Epithelial cell of esophagus (primary cell): Measurements from ENCODE around the gene SEMA5A.

Experiments
- DNase-seq: peaks from one replicate; pipeline ENCODE4 v3.0.0; 2010; ENCODE audit warnings: low read depth
- H3K4me3 ChIP-seq: 2 replicates; pipeline ENCODE4 v1.5.1; 2011; ENCODE audit warnings: mild to moderate bottlenecking, low read length, control low read depth
- TF ChIP-seq, protein P1 (sequence below): IDR thresholded peaks from 2 replicates; pipeline ENCODE4 v1.5.1; 2011; ENCODE audit warnings: low read depth, mild to moderate bottlenecking, low read length, control low read depth, inconsistent platforms; ENCODE audit not compliant: insufficient read depth; ENCODE audit errors: missing control alignments

The SEMA5A gene

DNA sequence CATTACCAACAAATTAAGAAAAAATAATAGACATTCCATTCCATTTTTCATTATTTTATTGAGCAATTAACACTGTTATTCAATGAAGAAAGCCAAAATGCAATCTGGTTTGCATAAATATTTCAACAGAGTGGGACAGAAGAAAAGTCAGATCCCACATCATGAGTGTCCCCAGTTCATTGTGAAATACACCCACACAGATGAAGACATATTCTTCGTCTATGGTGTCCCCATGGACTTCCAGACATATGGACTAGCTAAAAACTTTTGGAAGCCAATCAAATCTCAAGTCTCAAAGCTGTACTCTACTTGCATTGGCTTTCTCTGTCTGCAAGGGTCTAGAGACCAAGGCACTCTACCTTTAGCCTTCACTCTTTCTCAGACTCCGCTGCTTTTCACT is 194.3 kb downstream of the SEMA5A start:
- no peak for DNase-seq
- TF ChIP-seq, protein P1, sequence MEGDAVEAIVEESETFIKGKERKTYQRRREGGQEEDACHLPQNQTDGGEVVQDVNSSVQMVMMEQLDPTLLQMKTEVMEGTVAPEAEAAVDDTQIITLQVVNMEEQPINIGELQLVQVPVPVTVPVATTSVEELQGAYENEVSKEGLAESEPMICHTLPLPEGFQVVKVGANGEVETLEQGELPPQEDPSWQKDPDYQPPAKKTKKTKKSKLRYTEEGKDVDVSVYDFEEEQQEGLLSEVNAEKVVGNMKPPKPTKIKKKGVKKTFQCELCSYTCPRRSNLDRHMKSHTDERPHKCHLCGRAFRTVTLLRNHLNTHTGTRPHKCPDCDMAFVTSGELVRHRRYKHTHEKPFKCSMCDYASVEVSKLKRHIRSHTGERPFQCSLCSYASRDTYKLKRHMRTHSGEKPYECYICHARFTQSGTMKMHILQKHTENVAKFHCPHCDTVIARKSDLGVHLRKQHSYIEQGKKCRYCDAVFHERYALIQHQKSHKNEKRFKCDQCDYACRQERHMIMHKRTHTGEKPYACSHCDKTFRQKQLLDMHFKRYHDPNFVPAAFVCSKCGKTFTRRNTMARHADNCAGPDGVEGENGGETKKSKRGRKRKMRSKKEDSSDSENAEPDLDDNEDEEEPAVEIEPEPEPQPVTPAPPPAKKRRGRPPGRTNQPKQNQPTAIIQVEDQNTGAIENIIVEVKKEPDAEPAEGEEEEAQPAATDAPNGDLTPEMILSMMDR: no peak
- no peak overlapping the region for H3K4me3 ChIP-seq

DNA sequence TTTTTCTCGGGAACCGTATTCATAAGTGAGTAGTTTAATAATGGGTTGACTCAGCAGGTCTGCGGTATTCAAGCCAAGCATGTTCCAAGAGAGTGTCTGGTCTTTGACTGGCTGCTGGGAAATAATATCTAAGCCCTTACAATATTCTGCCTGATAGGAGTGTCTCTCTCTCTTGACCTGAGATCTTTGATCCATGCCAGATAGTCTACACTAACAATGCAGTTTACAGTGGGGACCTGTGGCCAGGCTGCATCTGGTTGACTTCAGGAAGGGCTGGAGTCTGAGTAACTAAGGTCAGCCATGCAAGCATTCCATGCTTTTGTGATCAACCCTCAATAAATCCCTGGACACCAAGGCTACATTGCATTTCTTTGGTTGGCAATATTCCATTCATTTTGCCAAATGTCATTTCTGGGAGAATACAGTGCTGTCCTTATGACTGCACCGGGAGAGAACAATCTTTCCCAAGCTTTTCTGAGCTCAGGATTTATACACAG is 195.5 kb downstream of the SEMA5A start:
- no peak for DNase-seq
- TF ChIP-seq, protein P1: no peak
- H3K4me3 ChIP-seq: no peak overlapping the region

DNA sequence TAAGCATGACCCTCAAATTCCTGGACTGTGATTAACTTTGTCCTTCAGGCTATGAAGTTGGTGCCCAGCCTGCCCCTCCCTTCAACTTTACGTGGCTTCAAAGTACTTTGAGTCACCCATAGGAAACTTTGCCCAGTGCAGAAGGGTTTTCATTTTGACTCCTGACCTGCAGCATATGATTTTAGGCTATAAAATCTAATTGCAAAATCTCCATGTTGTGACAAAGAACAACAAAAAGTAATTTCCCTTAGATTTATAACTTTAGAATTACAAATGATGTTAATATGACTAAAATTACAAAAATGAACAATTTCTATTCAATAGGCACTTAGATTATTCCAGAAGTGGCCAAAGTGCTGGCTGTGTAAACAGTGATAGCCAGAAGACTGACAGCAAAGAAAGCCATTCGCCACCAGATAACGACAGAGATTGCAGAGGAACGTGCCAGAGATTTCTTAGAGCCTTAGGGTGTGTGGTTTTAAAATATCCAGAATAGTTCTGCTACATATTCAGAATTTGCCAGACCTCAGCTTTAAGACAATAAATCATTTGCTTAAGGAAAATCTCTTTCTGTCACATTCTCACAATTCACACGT is 197.4 kb downstream of the SEMA5A start:
- H3K4me3 ChIP-seq: no peak overlapping the region
- peak; percentile 82 for DNase-seq
- TF ChIP-seq, protein P1: no peak

DNA sequence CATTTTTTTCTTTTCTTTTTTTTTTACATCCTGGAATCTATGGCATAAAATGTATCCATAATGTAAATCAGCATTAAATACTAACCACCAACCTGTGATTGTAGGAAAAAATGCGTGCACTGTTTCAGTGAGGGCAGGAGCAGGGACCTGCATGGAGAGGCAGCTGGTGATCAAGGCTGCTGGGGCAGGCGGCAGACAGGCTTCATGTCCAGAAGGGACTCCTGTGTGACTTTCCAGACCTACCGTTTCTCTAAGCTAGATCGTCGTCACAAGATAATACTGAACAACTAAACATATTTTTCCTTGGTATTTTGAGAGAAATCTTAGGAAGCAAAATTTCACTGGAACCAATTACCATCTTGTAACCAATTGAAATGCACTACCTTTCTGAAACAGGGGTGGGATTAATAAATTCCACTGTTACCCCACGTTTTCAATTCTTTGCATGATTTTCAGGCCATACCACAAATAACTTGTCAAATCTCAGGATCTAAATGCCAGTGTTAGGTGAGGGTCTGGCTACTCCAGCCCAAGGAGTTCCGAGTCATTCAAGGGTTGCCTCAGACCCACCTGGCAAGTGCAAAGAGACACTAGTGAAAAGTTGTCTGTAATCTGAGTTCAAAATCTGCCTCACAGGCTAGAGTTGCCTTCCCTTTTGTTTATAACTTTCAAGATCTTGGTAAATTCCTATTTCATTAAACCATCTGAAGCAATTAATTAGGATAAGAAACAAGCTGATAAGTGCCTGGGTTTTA is 198.2 kb downstream of the SEMA5A start:
- DNase-seq: no peak
- H3K4me3 ChIP-seq: no peak overlapping the region
- TF ChIP-seq, protein P1: no peak

DNA sequence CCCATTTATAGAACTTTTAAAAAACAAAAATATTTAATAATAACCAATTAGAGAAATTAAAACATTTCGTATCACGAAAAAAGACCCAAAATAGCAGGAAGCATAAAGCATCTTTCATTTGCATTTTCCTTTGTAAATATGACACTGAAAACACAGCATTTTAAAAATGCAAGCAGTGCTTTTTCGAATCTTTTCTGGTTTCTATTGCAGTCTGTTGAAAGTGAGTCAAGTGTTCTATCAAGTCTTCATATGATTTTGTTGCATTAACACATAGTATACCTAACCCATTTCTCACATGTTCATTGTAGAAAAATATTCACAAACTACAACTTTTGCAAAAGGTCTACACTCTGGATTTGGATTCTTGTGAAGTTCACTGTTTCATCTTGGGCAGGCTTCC is 198.8 kb downstream of the SEMA5A start:
- TF ChIP-seq, protein P1: no peak
- no peak overlapping the region for H3K4me3 ChIP-seq
- no peak for DNase-seq

DNA sequence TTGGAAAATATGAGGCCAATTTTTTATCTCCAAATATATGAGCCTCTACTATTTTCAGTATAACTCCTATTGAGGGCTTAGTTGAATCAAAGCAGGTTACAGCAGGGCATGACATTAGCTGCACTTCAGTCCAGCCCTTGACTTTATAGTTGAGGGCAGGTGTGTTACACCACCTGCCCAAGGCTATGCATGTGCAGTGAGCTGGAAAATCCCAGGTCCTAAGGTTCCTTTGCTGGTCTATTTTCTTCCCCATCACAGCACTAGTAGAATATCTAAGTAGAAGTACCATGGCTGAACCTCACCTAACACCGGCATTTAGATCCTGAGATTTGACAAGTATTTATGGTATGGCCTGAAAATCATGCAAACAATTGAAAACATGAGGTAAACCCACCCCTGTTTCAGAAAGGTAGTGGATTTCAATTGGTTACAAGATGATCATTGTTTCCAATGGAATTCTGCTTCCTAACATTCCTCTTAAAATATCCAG is 201.1 kb downstream of the SEMA5A start:
- TF ChIP-seq, protein P1: no peak
- H3K4me3 ChIP-seq: no peak overlapping the region
- no peak for DNase-seq
